A673 (cell line): ENCODE results near the gene CLDN3.

ENCODE experiments used
- CTCF ChIP-seq: fragments of 300-800, 200-600 bp; sonication (generic); conservative IDR thresholded peaks from 2 replicates; pipeline ENCODE4 v1.5.1; 2017; ENCODE audit warnings: low read depth, mild to moderate bottlenecking, antibody characterized with exemption, low read length, moderate library complexity, mixed read lengths
- EZH2 ChIP-seq: fragments of 200-600 bp; sonication (generic); IDR thresholded peaks from 2 replicates; pipeline ENCODE4 v1.6.1; 2017; ENCODE audit warnings: borderline replicate concordance, low read depth, mild to moderate bottlenecking, mixed read lengths, antibody characterized with exemption, low read length; ENCODE audit not compliant: poor library complexity, severe bottlenecking

GRCh38 chr7:73730485-73730884 is 39.6 kb downstream of the CLDN3 start:
- TF ChIP-seq CTCF (no peak), EZH2 (no peak)
